GM23248 (cell line): Measurements from ENCODE around the gene C9orf85. TPM values are rescaled to one million over a fixed set of nuclear protein-coding genes. Genes with fewer than 3 reads are reported as not detected.

Experiments used
- DNase-seq: peaks from one replicate; pipeline ENCODE4 v3.0.0-alpha.2; 2015
- H2AFZ ChIP-seq: fragments of 200-600 bp; sonication (generic); 2 replicates; pipeline ENCODE4 v1.6.1; 2016; ENCODE audit warnings: antibody characterized with exemption
- H3F3A ChIP-seq: fragments of 200-600 bp; sonication (generic); 2 replicates; pipeline ENCODE4 v1.6.1; 2016; ENCODE audit warnings: mild to moderate bottlenecking, antibody characterized with exemption, mixed run types; ENCODE audit not compliant: insufficient read depth
- H3K27ac ChIP-seq: fragments of 200-600 bp; sonication (generic); 2 replicates; pipeline ENCODE4 v1.5.1; 2016; ENCODE audit warnings: mild to moderate bottlenecking
- H3K27me3 ChIP-seq: fragments of 200-600 bp; sonication (generic); replicated peaks from 2 replicates; pipeline ENCODE4 v1.6.1; 2016; ENCODE audit warnings: mild to moderate bottlenecking; ENCODE audit not compliant: insufficient read depth
- H3K36me3 ChIP-seq: fragments of 200-600 bp; sonication (generic); 2 replicates; pipeline ENCODE4 v1.6.1; 2016; ENCODE audit warnings: low read depth, mild to moderate bottlenecking
- H3K4me1 ChIP-seq: fragments of 200-600 bp; sonication (generic); 2 replicates; pipeline ENCODE4 v1.6.1; 2016; ENCODE audit warnings: mild to moderate bottlenecking; ENCODE audit not compliant: insufficient read depth
- H3K4me2 ChIP-seq: fragments of 200-600 bp; sonication (generic); one replicate; pipeline ENCODE4 v1.6.1; 2016; ENCODE audit warnings: mild to moderate bottlenecking; ENCODE audit not compliant: unreplicated experiment
- H3K4me3 ChIP-seq: fragments of 200-600 bp; sonication (generic); 2 replicates; pipeline ENCODE4 v1.5.1; 2016; ENCODE audit warnings: mild to moderate bottlenecking
- H3K79me2 ChIP-seq: fragments of 200-600 bp; sonication (generic); 2 replicates; pipeline ENCODE4 v1.6.1; 2016; ENCODE audit warnings: mild to moderate bottlenecking; ENCODE audit not compliant: insufficient read depth
- H3K9ac ChIP-seq: fragments of 200-600 bp; sonication (generic); 2 replicates; pipeline ENCODE4 v1.6.1; 2016; ENCODE audit warnings: mild to moderate bottlenecking
- H3K9me2 ChIP-seq: fragments of 200-600 bp; sonication (generic); 2 replicates; pipeline ENCODE4 v1.6.1; 2016; ENCODE audit warnings: mixed run types, mild to moderate bottlenecking, moderate library complexity; ENCODE audit not compliant: insufficient read depth
- H3K9me3 ChIP-seq: fragments of 200-600 bp; sonication (generic); one replicate; pipeline ENCODE4 v1.6.1; 2017; ENCODE audit warnings: low read depth
- H4K20me1 ChIP-seq: fragments of 200-600 bp; sonication (generic); 2 replicates; pipeline ENCODE4 v1.6.0; 2016; ENCODE audit not compliant: insufficient read depth
- EZH2 ChIP-seq: fragments of 200-600 bp; sonication (generic); IDR thresholded peaks from 2 replicates; pipeline ENCODE4 v1.6.1; 2018; ENCODE audit warnings: antibody characterized with exemption, mild to moderate bottlenecking; ENCODE audit not compliant: insufficient read depth, poor library complexity, severe bottlenecking
- EZH2phosphoT487 ChIP-seq: fragments of 200-600 bp; sonication (generic); IDR thresholded peaks from 2 replicates; pipeline ENCODE4 v1.6.1; 2018; ENCODE audit warnings: antibody characterized with exemption, moderate library complexity, mild to moderate bottlenecking, low read depth; ENCODE audit not compliant: insufficient read depth
- WGBS, 2 experiments: methylation state at CpG; one replicate each; pipeline ENCODE4 v1.1.6; 2015 to 2017; ENCODE audit warnings: low lambda C conversion rate in 2 of 2, low coverage in 1 of 2; ENCODE audit errors: missing lambda C conversion rate in 2 of 2; 5-methylcytosine and 5-hydroxymethylcytosine counted together
- in situ Hi-C: fragments of 300-500 bp; cut with MboI; formaldehyde crosslinking; loops from 2 replicates; pipeline ENCODE4 v1.15.0; 2020
- polyA plus RNA-seq: library from polyadenylated mRNA; unstranded; fragments of >200 nt; fragmentation: Nextera tagmentation; extraction: Ambion mirVana; gene quantifications from 2 replicates; pipeline ENCODE4 v1.2.1, GENCODE V29; 2016
- total RNA-seq: library from RNA; depleted of rRNA; stranded (reverse); fragments of >200 nt; shearing (Covaris generic); gene quantifications from 2 replicates; pipeline ENCODE4 v1.2.3, GENCODE V29; 2014

The C9orf85 gene
- total and polyA plus RNA-seq, 2 experiments from 2014 or later = 11.8 to 16.3 TPM

GRCh38 chr9:71910650-71911060 lies 784 bp upstream of the C9orf85 start:
- 0 to 1% methylated on average over 25 to 48 of the region's 56 CpGs for WGBS, 2 experiments
- no peak for TF ChIP-seq EZH2phosphoT487
- TF ChIP-seq EZH2 = no peak
- peak; percentile 78 for DNase-seq
- H3K4me2 ChIP-seq = peak overlapping the region; percentile 90
- in situ Hi-C loops = no loop called here
- H3K27ac ChIP-seq = peak overlapping the region; percentile 88
- H3K79me2 ChIP-seq = peaks cover 84% of the 10 kb centered on the region
- no peaks in the 10 kb centered on the region for H3K36me3 ChIP-seq
- H3K4me3 ChIP-seq = peak overlapping the region; percentile 91
- H3K27me3 ChIP-seq = no peaks in the 10 kb centered on the region
- peaks cover 25% of the 10 kb centered on the region for H3K4me1 ChIP-seq
- H3F3A ChIP-seq = peaks cover 23% of the 10 kb centered on the region
- H4K20me1 ChIP-seq = no peaks in the 10 kb centered on the region; the same call in 1 of the 2 replicates
- H3K9me2 ChIP-seq = no peaks in the 10 kb centered on the region
- H2AFZ ChIP-seq = peak overlapping the region; percentile 89
- no peaks in the 10 kb centered on the region for H3K9me3 ChIP-seq
- peak overlapping the region; percentile 86 for H3K9ac ChIP-seq

DNA sequence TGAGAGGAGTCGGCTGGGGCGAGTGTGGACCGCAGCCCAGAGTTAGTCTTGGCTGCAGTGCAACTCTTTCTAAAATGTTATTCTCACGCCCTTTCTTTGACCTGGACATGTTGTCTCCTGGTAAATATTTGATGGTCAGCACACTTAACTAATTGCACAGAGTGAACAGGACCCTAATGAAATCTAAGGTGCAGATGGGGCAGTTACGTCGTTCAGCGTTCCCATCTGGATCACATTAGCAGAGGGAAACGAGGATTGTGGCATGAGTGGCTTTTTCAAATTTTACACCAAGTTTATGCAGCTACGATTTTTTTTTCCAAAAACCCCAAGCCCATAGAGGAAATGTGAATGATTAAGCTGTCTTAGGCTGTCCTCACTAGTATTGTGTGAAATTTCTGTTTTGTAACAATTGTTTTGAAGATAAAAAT lies 483 bp downstream of the C9orf85 start:
- peaks cover 84% of the 10 kb centered on the region for H3K79me2 ChIP-seq
- DNase-seq = peak; percentile 75
- in situ Hi-C loops = no loop called here
- no peaks in the 10 kb centered on the region for H3K9me3 ChIP-seq
- peaks cover 6% of the 10 kb centered on the region; the same call in 1 of the 2 replicates for H4K20me1 ChIP-seq
- WGBS, 2 experiments = 0 to 2% methylated on average over 9 of the region's 9 CpGs
- peak overlapping the region; percentile 89 for H2AFZ ChIP-seq
- H3K9me2 ChIP-seq = no peaks in the 10 kb centered on the region
- H3K4me1 ChIP-seq = peaks cover 25% of the 10 kb centered on the region
- no peaks in the 10 kb centered on the region for H3K36me3 ChIP-seq
- H3K4me3 ChIP-seq = peak overlapping the region; percentile 91
- no peaks in the 10 kb centered on the region for H3K27me3 ChIP-seq
- H3K27ac ChIP-seq = peak overlapping the region; percentile 88
- H3K9ac ChIP-seq = peak overlapping the region; percentile 86
- TF ChIP-seq EZH2phosphoT487 = no peak
- TF ChIP-seq EZH2 = no peak
- peaks cover 23% of the 10 kb centered on the region for H3F3A ChIP-seq
- H3K4me2 ChIP-seq = peak overlapping the region; percentile 76

DNA sequence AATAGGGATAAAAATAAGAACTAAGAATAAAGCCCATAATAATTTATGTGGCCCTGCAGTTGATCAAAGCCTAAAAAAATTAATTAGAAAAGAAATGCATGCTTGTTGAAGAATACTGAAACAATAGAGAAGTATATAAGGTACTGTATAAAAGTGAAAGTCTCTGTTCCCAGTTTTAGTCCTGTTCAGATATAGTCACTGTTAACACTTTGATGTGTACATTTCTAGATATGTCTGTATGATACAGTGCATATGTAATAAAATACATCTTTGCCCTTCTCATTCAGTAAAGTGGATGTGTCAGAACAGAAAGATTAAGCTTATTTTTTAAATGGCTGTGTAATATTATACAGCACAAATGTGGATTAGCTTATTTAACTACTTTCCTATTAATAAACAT lies 4.1 kb downstream of the C9orf85 start:
- Histone ChIP-seq H3K9me3 (no peaks in the 10 kb centered on the region), H3K4me2 (no peak overlapping the region), H3K27ac (no peak overlapping the region), H3K79me2 (peaks cover 86% of the 10 kb centered on the region), H3K36me3 (no peaks in the 10 kb centered on the region), H3K4me1 (peaks cover 14% of the 10 kb centered on the region), H3K4me3 (no peak overlapping the region), H3F3A (peaks cover 10% of the 10 kb centered on the region), H3K27me3 (no peaks in the 10 kb centered on the region), H2AFZ (no peak overlapping the region), H3K9me2 (no peaks in the 10 kb centered on the region), H3K9ac (no peak overlapping the region), H4K20me1 (0 out of 2 replicates have a peak, but pooled peaks cover 6% of the 10 kb centered on the region)
- TF ChIP-seq EZH2 (no peak), EZH2phosphoT487 (no peak)
- DNase-seq = no peak
- in situ Hi-C loops = no loop called here

DNA sequence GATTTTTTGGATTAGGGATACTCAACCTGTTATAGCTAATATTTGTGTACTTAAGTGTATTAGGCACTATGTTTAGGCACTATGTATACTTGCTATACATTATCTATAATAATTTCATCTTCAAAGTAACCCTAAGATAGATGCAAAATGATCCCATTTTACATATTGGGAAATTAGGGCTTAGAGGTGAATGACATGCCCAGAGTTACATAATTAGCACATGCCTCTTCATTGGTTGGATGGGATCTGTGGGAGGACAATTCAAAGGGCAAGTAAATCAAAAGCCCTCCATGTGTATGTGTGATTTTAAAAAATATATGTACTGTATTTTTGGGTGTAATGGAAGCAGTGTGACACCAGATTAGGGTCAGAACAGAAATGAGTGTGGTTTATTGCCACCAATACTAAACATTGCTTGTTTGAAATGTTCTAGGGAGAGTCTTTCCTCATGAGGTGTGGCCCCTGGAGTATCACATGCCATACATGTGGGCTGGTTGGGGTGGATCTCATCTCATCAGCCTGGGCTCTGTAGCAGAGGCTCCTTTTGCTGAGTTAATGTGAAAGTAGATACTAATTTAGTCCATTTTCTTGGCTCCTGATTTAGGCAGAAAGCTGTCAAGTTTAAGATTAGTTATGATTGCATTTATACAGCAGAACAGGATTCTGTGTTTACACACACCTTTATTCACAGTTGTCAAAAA lies 5.5 kb downstream of the C9orf85 start:
- Histone ChIP-seq H2AFZ (no peak overlapping the region), H3K9ac (no peak overlapping the region), H3K9me3 (no peaks in the 10 kb centered on the region), H3F3A (peaks cover 5% of the 10 kb centered on the region; the same call in 1 of the 2 replicates), H3K4me3 (no peak overlapping the region), H3K27ac (no peak overlapping the region), H3K79me2 (peaks cover 98% of the 10 kb centered on the region), H3K27me3 (no peaks in the 10 kb centered on the region), H3K4me1 (peaks cover 14% of the 10 kb centered on the region), H4K20me1 (0 out of 2 replicates have a peak, but pooled peaks cover 6% of the 10 kb centered on the region), H3K36me3 (no peaks in the 10 kb centered on the region), H3K4me2 (no peak overlapping the region), H3K9me2 (no peaks in the 10 kb centered on the region)
- DNase-seq = no peak
- TF ChIP-seq EZH2 = no peak
- no peak for TF ChIP-seq EZH2phosphoT487
- in situ Hi-C loops = no loop called here
